NCI-H2227 (cell line): Measurements from ENCODE around the gene BATF.
A peak's percentile ranks its signal among the peaks of the same experiment; 100 is the strongest.

ENCODE experiments used
- DNase-seq: peaks from one replicate; lab custom pipeline; 2025; ENCODE audit not compliant: unreplicated experiment; lab: John Stamatoyannopoulos, UW

Gene BATF, protein sequence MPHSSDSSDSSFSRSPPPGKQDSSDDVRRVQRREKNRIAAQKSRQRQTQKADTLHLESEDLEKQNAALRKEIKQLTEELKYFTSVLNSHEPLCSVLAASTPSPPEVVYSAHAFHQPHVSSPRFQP

DNA sequence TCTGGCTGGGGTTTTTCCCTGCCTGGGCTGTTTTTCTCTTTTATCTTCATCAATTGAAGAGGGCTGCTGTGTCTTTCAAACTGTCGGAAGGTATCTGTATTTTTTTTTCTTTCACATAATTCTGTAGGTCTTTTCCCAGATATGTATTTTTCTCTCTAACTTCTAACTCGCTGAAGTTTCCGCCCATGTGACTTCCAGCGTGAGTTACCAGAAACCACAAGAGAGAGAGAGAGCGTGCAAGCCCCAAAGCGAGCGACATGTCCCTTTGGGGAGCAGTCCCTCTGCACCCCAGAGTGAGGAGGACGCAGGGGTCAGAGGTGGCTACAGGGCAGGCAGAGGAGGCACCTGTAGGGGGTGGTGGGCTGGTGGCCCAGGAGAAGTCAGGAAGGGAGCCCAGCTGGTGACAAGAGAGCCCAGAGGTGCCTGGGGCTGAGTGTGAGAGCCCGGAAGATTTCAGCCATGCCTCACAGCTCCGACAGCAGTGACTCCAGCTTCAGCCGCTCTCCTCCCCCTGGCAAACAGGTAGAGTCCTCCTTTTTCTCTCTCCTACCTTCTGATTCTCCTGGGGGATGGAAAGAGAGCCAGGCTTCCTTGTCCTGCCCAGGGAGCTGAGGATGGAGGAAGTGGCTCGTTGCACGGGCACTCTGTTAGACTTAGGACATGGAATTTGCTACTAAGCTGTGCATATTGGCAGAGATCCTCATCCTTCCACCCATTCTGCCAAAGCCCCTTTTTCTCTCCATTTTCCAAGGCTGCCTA, at the start of gene BATF:
Gene BATF (plus strand): TSS at position 246 of the 759 bp plus-strand sequence. CDS start 214 bp downstream, at position 460.
- DNase-seq: no peak

GRCh38 chr14:75474127-75474526, 48.1 kb upstream of the BATF start:
- peak; percentile 28 for DNase-seq

GRCh38 chr14:75476274-75476995, 45.8 kb upstream of the BATF start:
- peak; percentile 11 for DNase-seq

DNA sequence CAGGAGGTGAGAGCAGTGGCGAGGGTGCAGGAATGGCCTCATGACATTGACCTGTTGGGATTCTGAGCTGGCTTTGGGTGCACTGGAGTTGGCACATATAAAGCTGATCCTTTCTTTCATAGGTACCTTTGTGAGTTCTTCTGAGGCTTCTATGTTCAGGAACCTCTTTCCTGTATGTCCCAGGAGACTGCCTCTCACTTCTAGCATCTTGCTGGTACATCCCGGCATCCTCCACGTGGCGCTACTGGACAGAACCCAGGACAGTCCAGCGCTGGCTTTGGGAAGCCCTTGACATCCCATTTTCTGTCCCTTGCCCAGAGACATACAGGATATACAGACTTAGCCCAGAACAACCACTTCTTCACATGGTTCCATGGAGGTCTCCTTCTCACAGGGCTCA, 44.4 kb upstream of the BATF start:
- no peak for DNase-seq

DNA sequence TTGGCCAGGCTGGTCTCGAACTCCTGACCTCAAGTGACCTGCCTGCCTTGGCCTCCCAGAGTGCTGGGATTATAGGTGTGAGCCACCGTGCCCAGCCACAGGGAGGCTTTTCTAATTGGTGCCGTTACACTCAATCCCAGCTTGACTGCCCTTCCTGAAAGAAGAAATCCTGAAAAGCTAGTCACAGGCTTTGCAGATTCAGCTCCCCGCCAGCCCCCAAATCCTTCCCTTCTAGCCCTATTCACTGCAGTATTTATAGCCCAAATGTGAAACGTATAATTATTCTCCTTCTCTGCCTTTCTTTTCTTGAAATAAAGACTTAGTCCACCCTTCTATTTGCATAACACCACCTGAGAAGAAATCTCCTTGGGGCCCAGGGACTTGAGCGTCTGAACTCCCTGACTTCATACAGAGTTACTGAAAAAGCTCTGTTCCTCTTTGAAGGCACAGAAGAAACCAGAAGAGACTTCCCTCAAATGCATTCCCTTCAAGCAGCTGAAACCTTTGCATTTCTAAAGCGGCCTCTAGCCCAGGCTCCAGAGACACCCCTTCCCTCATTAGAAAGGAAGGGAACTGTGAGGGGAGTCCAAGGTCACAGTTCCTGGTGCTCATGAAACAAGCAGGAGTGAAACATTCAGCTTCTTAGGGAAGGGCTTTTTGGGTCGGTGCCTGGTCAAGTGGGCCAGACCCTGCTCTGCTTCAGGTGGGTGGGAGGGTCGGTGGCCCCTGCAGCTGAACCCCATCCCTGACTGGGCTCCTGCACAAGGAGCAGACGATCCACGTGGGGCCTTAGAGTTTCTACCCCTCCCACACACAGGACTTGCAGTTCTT, 42.3 kb upstream of the BATF start:
- DNase-seq: peak; percentile 72

- no peak for DNase-seq
These were observed 39.9 kb upstream of the BATF start for GRCh38 chr14:75482366-75482765.

- no peak for DNase-seq
These were observed 37.4 kb upstream of the BATF start for GRCh38 chr14:75484711-75485429.

DNA sequence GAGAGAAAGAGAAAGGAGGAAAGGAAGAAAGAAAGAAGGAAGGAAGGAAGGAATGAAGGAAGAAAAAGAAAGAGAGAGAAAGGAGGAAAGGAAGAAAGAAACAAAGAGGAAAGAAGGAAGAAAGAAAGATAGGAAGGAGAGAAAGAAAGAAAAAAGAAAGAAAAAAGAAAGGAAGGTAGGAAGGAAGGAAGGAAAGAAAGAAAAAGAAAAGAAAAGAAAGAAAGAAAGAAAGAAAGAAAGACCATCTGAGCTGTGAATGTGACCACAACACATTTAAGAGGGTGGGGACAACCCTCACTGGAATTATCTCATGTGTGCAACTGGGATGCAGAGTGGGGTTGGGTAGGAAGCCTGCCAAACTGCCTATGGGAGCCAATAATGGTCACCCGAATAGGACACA, 36.0 kb upstream of the BATF start:
- no peak for DNase-seq

- no peak for DNase-seq
These were observed 35.1 kb upstream of the BATF start for GRCh38 chr14:75487155-75487671.

DNA sequence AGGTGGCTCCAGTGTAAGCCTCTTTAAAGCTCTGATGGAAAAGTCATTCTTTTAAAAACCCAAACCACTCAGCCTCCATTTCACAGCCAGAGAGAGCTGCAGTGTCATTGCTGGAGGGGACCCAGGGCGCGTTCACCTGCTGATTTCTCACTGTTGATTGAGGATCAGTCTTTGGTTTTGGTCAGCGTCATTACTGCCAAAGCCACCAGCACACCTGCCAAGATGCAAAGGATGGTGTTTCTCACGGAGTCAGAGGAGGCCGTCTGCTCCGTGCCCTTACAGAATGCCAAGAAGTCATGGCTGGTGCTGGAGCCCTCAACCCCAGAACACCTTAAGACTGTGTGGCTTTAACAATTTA, 32.8 kb upstream of the BATF start:
- no peak for DNase-seq

DNA sequence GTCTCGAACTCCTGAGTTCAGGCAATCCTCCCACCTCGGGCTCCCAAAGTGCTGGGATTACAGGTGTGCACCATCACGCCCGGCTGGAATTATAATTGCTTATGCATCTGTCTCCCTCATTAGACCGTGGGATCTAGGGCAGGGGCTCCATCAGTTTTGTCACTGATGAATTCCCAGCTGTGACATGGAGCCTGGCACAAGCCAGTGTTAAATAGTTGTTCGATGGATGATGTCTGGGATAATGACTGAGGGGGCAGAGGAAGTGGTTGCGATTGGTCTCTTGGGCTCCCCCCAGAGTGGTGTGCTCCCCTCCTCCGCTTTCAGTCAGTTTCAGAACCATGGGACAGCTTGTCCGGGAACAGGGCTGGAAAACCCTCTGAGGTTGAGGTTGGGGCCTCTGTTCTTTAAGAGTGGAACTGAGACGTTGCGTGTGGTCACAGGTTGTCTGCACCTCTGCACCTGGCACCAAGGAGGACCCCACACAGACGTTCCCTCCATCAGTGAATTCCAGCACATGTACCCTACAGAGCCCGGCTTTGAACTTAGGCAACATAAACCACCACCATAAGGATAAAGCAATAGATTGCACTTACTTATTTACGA, 30.8 kb upstream of the BATF start:
- no peak for DNase-seq

GRCh38 chr14:75492832-75493591, 29.3 kb upstream of the BATF start:
- DNase-seq: no peak

- DNase-seq: no peak
These were observed 28.6 kb upstream of the BATF start for GRCh38 chr14:75493592-75494087.

DNA sequence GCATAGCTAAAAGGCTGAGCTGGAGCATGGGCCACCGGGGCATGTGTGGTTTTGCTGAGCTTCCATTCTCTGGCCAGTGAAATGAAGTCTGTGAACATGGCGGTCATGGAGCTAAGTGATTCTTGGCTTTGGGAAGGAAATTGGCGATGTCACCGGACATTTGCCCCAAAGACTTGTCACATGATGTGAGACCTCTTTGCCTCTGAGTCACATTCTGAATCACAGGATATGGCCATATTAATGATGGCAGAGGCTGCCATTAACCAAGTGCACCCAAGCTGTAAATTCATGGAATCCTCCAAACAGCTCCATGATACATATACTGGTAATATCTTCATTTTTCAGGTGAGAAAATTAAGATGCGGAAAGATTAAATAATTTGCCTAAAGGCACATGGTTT, 27.4 kb upstream of the BATF start:
- no peak for DNase-seq

- no peak for DNase-seq
These were observed 26.9 kb upstream of the BATF start for GRCh38 chr14:75495399-75495798.

GRCh38 chr14:75495882-75496281, 26.4 kb upstream of the BATF start:
- no peak for DNase-seq

DNA sequence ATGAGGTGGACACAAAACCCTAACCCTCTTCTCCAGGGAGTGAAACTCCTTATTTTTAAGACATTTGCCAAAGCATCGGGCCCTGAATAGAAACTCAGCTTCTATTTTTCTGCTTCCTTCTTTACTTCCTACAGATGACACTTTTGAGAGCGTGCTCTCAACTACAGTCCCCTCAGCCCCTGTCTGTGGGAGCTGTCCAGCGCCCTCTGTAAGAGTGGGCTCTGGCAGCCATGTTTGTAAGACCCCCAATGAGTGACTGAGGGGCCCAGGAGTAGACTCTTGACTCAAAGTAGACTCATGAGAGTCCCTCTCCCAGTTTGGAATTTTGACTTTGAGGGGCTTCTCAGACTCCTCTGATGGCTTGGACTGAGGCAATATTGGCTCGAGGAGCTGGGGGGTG, 25.5 kb upstream of the BATF start:
- DNase-seq: no peak

GRCh38 chr14:75497191-75497590, 25.1 kb upstream of the BATF start:
- DNase-seq: no peak

- no peak for DNase-seq
These were observed 24.6 kb upstream of the BATF start for GRCh38 chr14:75497701-75498100.
